GM21367 (cell line): ENCODE measurements around the gene KCNC2.
"Not testable (repeated sequence)": the region's sequence is repeated elsewhere in the genome, so short reads cannot be mapped to it uniquely, and the experiment has no call there.

Source experiments
- ATAC-seq: cut with Tn5 transposase; IDR thresholded peaks from one replicate; pipeline ENCODE4 v1.9.1; 2021; ENCODE audit not compliant: unreplicated experiment

KCNC2 gene

GRCh38 chr12:75209812-75210138, at the start of gene KCNC2:
KCNC2 (minus strand) TSS chr12:75209839.
- no peak for ATAC-seq

- no peak for ATAC-seq
Measured at GRCh38 chr12:75259143-75259542, 49.5 kb upstream of the KCNC2 start.

GRCh38 chr12:75257510-75257909, 47.9 kb upstream of the KCNC2 start:
- no peak for ATAC-seq

GRCh38 chr12:75245108-75245507, 35.5 kb upstream of the KCNC2 start:
- no peak for ATAC-seq

GRCh38 chr12:75239987-75240386, 30.3 kb upstream of the KCNC2 start:
- peak; percentile 91 for ATAC-seq

GRCh38 chr12:75236206-75236605, 26.6 kb upstream of the KCNC2 start:
- no peak for ATAC-seq

- no peak for ATAC-seq
Measured at GRCh38 chr12:75227132-75227531, 17.5 kb upstream of the KCNC2 start.

GRCh38 chr12:75212072-75212471, 2.4 kb upstream of the KCNC2 start:
- ATAC-seq, result no peak

GRCh38 chr12:75208856-75209811, 505 bp downstream of the KCNC2 start:
- ATAC-seq, result no peak

- no peak for ATAC-seq
Measured at GRCh38 chr12:75207338-75208083, 2.1 kb downstream of the KCNC2 start.

GRCh38 chr12:75205558-75205957, 4.1 kb downstream of the KCNC2 start:
- ATAC-seq, result no peak

GRCh38 chr12:75196865-75197264, 12.8 kb downstream of the KCNC2 start:
- ATAC-seq, result no peak

- ATAC-seq, result no peak
Measured at GRCh38 chr12:75196408-75196807, 13.2 kb downstream of the KCNC2 start.

- ATAC-seq, result no peak
Measured at GRCh38 chr12:75194250-75194649, 15.4 kb downstream of the KCNC2 start.

GRCh38 chr12:75192196-75192595, 17.4 kb downstream of the KCNC2 start:
- ATAC-seq, result no peak

GRCh38 chr12:75190846-75191245, 18.8 kb downstream of the KCNC2 start:
- ATAC-seq, result no peak

GRCh38 chr12:75185881-75186280, 23.8 kb downstream of the KCNC2 start:
- not testable (repeated sequence) for ATAC-seq

GRCh38 chr12:75184516-75184915, 25.1 kb downstream of the KCNC2 start:
- ATAC-seq, result no peak

GRCh38 chr12:75183967-75184366, 25.7 kb downstream of the KCNC2 start:
- no peak for ATAC-seq

- peak; percentile 88 for ATAC-seq
Measured at GRCh38 chr12:75177997-75178396, 31.6 kb downstream of the KCNC2 start.

- ATAC-seq, result no peak
Measured at GRCh38 chr12:75172611-75173010, 37.0 kb downstream of the KCNC2 start.

GRCh38 chr12:75170640-75171185, 38.9 kb downstream of the KCNC2 start:
- no peak for ATAC-seq
